ENCODE measurements around the gene COPS3.

The COPS3 gene

DNA sequence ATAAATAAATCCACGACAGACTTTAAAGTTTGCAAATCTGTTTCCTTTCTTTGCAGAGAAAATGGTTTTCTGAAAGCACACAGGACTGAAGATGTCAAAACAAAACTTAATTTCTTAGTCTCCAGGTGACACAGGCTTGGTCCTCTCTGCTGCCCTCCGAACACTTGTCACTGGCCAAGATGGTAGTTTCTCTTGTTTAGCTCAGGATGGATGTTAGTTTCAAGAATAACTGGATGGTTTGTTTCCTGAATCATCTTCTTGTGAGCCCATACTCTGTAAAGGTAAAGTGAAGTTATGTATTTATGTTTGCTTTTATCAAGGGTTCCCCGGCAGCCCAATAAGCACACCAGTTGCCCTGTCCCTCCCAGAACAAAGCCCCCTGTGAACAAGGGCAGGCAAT is 34.2 kb downstream of the COPS3 start:
- no peak for DNase-seq (ENCODE audit: low spot score)
- no peak for FAIRE-seq

GRCh38 chr17:17243163-17243562 is 37.9 kb downstream of the COPS3 start:
- no peak for DNase-seq (ENCODE audit: low spot score)
- FAIRE-seq = no peak

- no peak for FAIRE-seq
- DNase-seq (ENCODE audit: low spot score) = no peak
Measured at GRCh38 chr17:17242246-17242645, 38.8 kb downstream of the COPS3 start.

GRCh38 chr17:17241656-17242055 is 39.4 kb downstream of the COPS3 start:
- DNase-seq (ENCODE audit: low spot score) (no peak), FAIRE-seq (no peak)

GRCh38 chr17:17239832-17240231 is 41.2 kb downstream of the COPS3 start:
- DNase-seq (ENCODE audit: low spot score) (no peak), FAIRE-seq (no peak)

DNA sequence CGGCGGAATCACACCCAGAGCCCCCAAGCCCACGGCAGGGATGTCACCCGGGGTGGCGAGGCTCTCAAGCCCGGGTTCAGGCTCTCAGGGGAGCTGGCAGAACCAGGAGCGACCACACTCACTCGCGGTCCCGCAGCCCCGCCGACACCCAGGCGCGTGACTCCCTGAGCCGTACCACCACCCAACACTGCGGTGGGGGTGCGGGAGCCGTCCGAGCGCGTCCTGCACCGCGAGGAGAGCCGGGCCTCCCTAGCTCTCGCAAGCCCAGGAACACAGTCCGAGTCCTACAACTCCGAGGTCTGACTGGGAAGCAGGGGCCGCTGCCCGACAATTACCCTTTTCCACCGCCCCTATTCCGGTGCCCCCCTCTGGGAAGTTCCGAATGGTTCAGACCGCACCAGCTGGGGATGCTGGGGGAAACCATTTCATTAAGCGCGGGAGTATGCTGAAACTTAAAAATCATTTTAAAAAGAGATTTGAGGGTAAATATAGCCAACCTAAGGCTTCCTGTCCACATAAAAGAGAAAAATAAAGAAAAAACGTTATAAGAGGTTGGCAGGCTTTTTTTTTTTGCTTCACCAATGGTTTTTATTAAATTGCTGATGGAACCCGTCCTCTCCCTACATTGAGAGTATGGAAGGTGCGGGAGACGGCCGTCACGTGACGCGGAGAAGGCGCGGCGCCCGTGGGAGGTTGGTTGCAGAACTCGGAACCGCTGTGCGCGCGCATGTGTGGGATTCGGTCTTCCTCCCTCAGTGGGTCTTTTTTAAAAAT is 43.8 kb downstream of the COPS3 start, which contains the start of gene FLCN:
Gene FLCN (minus strand): TSS at position 143 of the 774 bp plus-strand sequence. CDS start 9,031 bp downstream, outside the sequence.
- DNase-seq (ENCODE audit: low spot score) (peak; percentile 91), FAIRE-seq (no peak)

GRCh38 chr17:17236295-17237025 is 44.6 kb downstream of the COPS3 start:
- FAIRE-seq (no peak), DNase-seq (ENCODE audit: low spot score) (peak; percentile 25)

DNA sequence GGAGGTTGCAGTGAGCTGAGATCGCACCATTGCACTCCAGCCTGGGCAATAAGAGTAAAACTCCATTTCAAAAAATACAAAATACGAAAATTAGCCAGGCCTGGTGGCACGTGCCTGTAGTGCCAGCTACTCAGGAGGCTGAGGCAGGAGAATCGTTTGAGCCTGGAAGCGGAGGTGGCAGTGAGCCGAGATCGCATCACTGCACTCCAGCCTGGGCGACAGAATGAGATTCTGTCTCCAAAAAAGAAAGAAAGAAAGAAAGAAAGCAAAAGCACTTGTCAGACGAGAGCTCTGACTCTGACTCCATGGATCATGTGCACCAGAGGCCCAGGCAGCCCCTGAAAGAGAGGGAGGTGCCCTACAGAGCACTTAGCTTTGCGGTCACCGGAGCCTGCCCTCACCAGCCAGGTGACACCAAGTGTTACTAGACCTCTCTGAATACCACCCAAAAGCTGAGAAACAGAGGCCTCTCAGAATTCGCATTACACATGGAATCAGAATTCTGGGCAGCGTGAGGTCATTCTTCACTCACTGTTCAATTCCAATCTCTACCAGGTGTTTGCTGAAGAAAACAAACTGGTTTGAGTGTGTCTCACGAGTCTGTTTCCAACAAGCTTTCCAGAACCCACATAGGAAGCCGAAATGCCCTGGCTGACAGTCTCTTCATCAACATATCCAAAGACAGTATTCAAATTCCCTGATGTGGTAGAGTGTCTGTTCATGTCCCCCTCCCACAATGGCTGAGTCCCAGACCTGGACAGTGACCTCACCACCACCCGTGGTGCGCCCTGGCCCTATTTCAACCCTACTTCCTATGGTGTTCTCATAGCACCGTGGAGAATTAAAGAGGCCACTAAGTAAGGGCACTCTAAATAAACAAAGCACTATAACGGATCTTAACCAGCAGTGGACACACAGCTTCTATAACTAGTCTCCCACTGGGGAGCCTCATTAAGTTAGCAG is 45.6 kb downstream of the COPS3 start:
- no peak for FAIRE-seq
- DNase-seq (ENCODE audit: low spot score) = no peak

DNA sequence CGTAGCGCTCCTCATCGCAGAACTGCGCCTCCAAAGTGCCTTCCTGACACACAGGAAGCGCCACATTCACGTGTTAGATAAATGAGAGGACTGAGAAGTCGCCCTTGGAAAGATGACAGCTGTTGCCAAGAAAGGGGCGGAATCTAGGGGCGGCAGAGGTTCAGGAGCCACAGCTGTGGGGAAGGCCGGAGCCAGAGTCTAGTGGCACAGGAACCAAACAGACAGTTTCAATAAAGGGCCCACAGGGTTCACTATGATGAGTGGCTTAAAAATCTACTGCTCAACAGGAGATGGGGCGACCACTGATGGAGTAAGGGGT is 48.8 kb downstream of the COPS3 start:
- DNase-seq (ENCODE audit: low spot score) (no peak), FAIRE-seq (no peak)

DNA sequence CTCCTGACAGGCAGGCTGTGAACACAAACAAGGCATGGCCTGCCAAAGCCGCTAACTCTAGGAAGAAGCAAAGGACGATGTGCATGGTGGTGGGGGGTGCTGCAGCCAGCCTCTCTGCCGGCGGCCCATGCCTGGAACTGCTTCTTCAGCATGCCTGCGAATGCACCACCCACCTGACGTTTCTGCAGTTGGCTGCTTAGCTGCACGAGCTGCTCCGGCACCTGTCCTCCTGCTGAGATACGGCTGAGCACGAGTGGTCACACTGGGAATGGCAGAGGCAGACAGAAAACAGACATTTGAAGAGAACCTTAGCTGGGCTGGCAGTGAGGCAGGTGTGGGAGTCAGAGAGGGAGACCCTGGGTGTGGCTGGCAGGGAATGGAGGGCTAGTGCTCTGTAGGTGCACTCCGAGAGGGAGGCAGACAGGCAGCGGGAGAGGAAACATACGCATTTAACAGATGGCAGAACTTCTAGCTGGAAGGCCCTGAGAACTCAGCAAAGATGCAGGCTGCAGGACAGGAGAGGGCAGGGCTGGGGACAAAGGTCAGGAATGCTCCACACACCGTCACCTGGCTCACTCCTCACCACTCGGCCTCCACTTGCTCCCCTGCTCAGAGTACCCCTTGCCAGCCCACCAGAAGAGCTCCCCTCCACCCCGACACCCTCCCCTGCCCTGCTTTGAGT is 49.3 kb downstream of the COPS3 start:
- no peak for DNase-seq (ENCODE audit: low spot score)
- no peak for FAIRE-seq

- DNase-seq (ENCODE audit: low spot score) (no peak), FAIRE-seq (no peak)
Measured at GRCh38 chr17:17229416-17230384, 51.3 kb downstream of the COPS3 start.

GRCh38 chr17:17228521-17229279 is 52.3 kb downstream of the COPS3 start:
- FAIRE-seq (no peak), DNase-seq (ENCODE audit: low spot score) (no peak)

DNA sequence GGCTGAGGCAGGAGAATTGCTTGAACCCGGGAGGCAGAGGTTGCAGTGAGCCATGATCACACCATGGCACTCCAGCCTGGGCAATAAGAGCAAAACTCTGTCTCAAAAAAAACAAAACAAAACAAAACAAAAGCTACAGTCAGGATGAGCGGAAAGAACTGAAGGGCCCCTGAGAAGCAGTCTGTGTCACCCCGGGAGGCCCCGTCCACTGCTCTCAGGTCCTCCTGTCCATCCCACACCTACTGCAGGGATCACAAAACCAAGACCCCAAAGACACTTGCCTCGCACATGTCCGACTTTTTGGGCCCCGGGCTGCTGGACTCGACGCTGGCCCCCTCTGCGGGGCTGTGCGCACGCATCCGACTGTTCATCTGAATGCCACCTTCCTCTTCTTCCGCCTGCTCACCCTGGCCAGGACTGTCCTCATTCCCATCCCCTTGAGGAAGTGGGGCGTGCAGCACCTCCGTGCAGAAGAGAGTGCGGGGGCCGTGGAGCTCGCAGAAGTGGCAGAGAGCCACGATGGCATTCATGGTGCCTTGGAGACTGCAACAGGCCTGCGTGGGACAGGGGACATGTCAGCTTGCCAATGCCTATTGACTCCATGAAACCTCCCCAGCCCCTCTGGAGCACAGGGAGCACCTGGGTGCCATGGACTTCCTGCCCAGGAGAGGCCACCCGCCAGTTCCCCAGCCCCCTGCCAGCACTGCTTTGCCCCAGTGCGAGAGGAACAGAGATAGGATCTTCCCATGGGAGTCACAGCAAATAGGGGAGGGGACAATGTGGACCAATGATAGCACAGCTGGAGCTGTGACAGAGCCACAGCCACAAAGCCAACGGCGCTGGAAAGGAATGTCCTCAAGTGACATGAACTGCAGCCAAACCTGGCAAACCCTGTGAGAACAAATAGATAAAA is 53.2 kb downstream of the COPS3 start:
- DNase-seq (ENCODE audit: low spot score) (no peak), FAIRE-seq (no peak)

GRCh38 chr17:17226451-17227265 is 54.4 kb downstream of the COPS3 start:
- DNase-seq (ENCODE audit: low spot score) (no peak), FAIRE-seq (no peak)

- FAIRE-seq = no peak
- no peak for DNase-seq (ENCODE audit: low spot score)
Measured at GRCh38 chr17:17225901-17226300, 55.1 kb downstream of the COPS3 start.

DNA sequence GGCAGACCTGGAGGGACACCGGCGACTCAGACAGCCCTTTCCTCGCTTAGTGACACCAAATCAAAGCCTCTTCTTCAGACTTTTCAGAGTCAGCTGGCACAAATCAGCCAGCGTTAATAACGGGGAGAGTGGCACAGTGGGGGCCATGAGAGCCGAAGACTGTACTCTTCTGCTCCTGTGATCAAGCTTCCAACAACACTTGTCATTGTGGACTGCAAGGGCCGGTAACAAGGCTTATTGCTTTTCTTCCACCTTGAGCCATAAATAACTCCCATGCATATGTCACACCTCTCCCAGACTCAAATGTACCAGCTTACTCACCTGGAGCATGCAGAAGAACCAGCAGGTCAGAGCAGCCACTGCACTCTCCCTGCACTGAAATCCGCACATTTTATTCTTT is 56.9 kb downstream of the COPS3 start:
- FAIRE-seq (no peak), DNase-seq (ENCODE audit: low spot score) (no peak)

DNA sequence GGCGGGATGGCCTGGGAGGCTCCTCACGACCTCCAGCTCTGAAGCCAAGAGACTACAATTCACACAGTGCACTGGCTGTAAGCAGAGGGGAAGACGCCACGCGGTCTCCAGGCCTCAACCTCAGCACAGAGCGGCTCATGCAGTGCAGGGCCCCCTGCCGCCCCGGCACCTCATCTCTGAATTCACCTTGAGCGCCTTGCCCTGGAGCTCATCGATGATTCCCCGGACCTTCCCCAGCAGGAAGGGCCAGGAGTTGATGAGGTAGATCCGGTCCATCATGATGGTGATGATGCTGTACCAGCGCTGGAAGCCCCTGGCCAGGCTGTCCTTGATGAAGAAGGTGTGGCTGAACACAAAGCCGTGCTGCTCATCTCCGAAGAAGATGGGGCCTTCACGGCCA is 57.3 kb downstream of the COPS3 start:
- no peak for FAIRE-seq

More for the DNA sequence above, 57.3 kb downstream of the COPS3 start:
- DNase-seq (ENCODE audit: low spot score) = no peak
